HepG2 (cell line): ENCODE data around the gene KCTD19. TPM values are rescaled to one million over a fixed set of nuclear protein-coding genes. Genes with fewer than 3 reads are reported as not detected.

Experiments
- ATAC-seq: fragments of 200-7000 bp; cut with Tn5 transposase; 3 replicates; pipeline ENCODE4 v1.9.1; 2020; ENCODE audit warnings: mild to moderate bottlenecking, moderate library complexity
- BruUV-seq: library from RNA; stranded (reverse); fragments of 400-500 nt; replicated peaks from 2 replicates; lab custom pipeline; 2021; lab: Mats Ljungman, UMichigan
- CTCF ChIA-PET: fragments of 300-600 bp; formaldehyde crosslinking; extraction: SDS; loops from one replicate; lab custom pipeline; 2021; ENCODE audit warnings: low total read pairs, inconsistent platforms, low intra/inter-chr PET ratio; lab: Yijun Ruan, JAX
- POLR2A ChIA-PET: fragments of 350-600 bp; sonication (Branson Sonifier 250); formaldehyde crosslinking; loops from one replicate; lab custom pipeline; 2020; ENCODE audit warnings: antibody characterized with exemption, inconsistent platforms; lab: Yijun Ruan, JAX
- DNase-seq: peaks from one replicate; pipeline ENCODE4 v3.0.0-alpha.2; 2015; ENCODE audit warnings: low spot score
- FAIRE-seq: peaks from 3 replicates; lab custom pipeline; 2011; peaks lifted over from hg19 to GRCh38; lab: Jason Lieb, UNC
- H2AFZ ChIP-seq: one replicate; pipeline ENCODE4 v1.6.1; 2011; ENCODE audit warnings: low read length, inconsistent platforms
- H3K27ac ChIP-seq: fragments of 300-600 bp; 3 replicates; pipeline ENCODE4 v1.8.0; 2011; ENCODE audit warnings: mixed run types, mild to moderate bottlenecking, mixed read lengths, low read length, inconsistent platforms; ENCODE audit not compliant: insufficient read depth; ENCODE audit errors: extremely low read length
- H3K27me3 ChIP-seq, 2 experiments: fragments of 200-600 bp in 1 of 2; 2 replicates in 1 of 2; 3 replicates in 1 of 2; pipeline versions ENCODE4 v1.6.0 to v1.8.0; 2011; ENCODE audit warnings: low read length in 2 of 2, mild to moderate bottlenecking in 2 of 2, moderate library complexity in 2 of 2, inconsistent platforms in 1 of 2; ENCODE audit not compliant: insufficient read depth in 2 of 2, control insufficient read depth in 1 of 2
- H3K36me3 ChIP-seq, 2 experiments: fragments of 200-600 bp in 1 of 2; replicated peaks in 1 of 2; 2 replicates in 1 of 2; 3 replicates in 1 of 2; pipeline versions ENCODE4 v1.5.1 to v1.8.0; 2011; ENCODE audit warnings: low read length in 2 of 2, inconsistent platforms in 1 of 2; ENCODE audit not compliant: insufficient read depth in 2 of 2, control insufficient read depth in 1 of 2
- H3K4me1 ChIP-seq: 2 replicates; pipeline ENCODE4 v1.5.1; 2012; ENCODE audit warnings: low read length, inconsistent platforms; ENCODE audit not compliant: insufficient read depth
- H3K4me2 ChIP-seq: 2 replicates; pipeline ENCODE4 v1.6.0; 2011; ENCODE audit warnings: low read depth, low read length, inconsistent platforms
- H3K4me3 ChIP-seq, 3 experiments: fragments of 200-600 bp in 1 of 3; sonication (generic), shearing (Covaris generic) in 1 of 3; replicated peaks in 1 of 3; 2 replicates each; pipeline ENCODE4 v1.5.1; 2011 to 2016; ENCODE audit warnings: low read length in 3 of 3, inconsistent platforms in 2 of 3, low read depth in 2 of 3, mild to moderate bottlenecking in 2 of 3, control low read depth in 1 of 3, mixed read lengths in 1 of 3; ENCODE audit not compliant: insufficient read depth in 1 of 3
- H3K79me2 ChIP-seq: one replicate; pipeline ENCODE4 v1.6.1; 2011; ENCODE audit warnings: low read length, inconsistent platforms; ENCODE audit not compliant: insufficient read depth
- H3K9ac ChIP-seq: 2 replicates; pipeline ENCODE4 v1.6.0; 2011; ENCODE audit warnings: mild to moderate bottlenecking, low read depth, low read length, inconsistent platforms; ENCODE audit not compliant: insufficient read depth
- H3K9me3 ChIP-seq: 2 replicates; pipeline ENCODE4 v1.5.1; 2012; ENCODE audit warnings: mild to moderate bottlenecking, low read length
- H4K20me1 ChIP-seq: 2 replicates; pipeline ENCODE4 v1.6.0; 2011; ENCODE audit warnings: inconsistent platforms, mild to moderate bottlenecking, low read length, moderate library complexity; ENCODE audit not compliant: insufficient read depth
- ATF1 ChIP-seq: IDR thresholded peaks from 2 replicates; pipeline ENCODE4 v1.6.1; 2016; ENCODE audit warnings: mild to moderate bottlenecking, control low read depth
- FLYWCH1 ChIP-seq: sonication (generic); formaldehyde crosslinking; IDR thresholded peaks from 2 replicates; pipeline ENCODE4 v1.8.1; 2023; ENCODE audit warnings: mild to moderate bottlenecking, missing genetic modification reagents
- FOXO1 ChIP-seq: sonication (generic); formaldehyde crosslinking; IDR thresholded peaks from 2 replicates; pipeline ENCODE4 v1.4.0; 2020; ENCODE audit warnings: missing genetic modification reagents
- NONO ChIP-seq, 2 experiments: fragments of 450-650 bp in 1 of 2; sonication (generic) in 1 of 2; formaldehyde crosslinking in 1 of 2; IDR thresholded peaks in 1 of 2; conservative IDR thresholded peaks in 1 of 2; 2 replicates each; pipeline versions ENCODE4 v1.6.1 to v1.8.0; 2017 to 2022; ENCODE audit warnings: mild to moderate bottlenecking in 1 of 2, missing genetic modification reagents in 1 of 2, moderate library complexity in 1 of 2
- NPAS2 ChIP-seq: sonication (generic); formaldehyde crosslinking; IDR thresholded peaks from 2 replicates; pipeline ENCODE4 v1.8.0; 2022; ENCODE audit warnings: mild to moderate bottlenecking, missing genetic modification reagents, borderline replicate concordance
- POLR2G ChIP-seq: fragments of 200-400 bp; formaldehyde crosslinking; IDR thresholded peaks from 2 replicates; pipeline ENCODE4 v1.6.1; 2018; ENCODE audit warnings: mild to moderate bottlenecking, low read depth, low read length, moderate library complexity
- STAT5B ChIP-seq: sonication (generic); formaldehyde crosslinking; IDR thresholded peaks from 2 replicates; pipeline ENCODE4 v1.4.0; 2020; ENCODE audit warnings: missing genetic modification reagents
- ZFP82 ChIP-seq: sonication (generic); formaldehyde crosslinking; IDR thresholded peaks from 2 replicates; pipeline ENCODE4 v1.5.1; 2020; ENCODE audit warnings: mild to moderate bottlenecking, missing genetic modification reagents, borderline replicate concordance
- ZNF10 ChIP-seq: sonication (generic); formaldehyde crosslinking; IDR thresholded peaks from 2 replicates; pipeline ENCODE4 v1.4.0; 2020; ENCODE audit warnings: mild to moderate bottlenecking, low read depth, missing genetic modification reagents, borderline replicate concordance
- ZNF589 ChIP-seq: sonication (generic); formaldehyde crosslinking; conservative IDR thresholded peaks from 2 replicates; pipeline ENCODE4 v1.8.0; 2022; ENCODE audit warnings: mild to moderate bottlenecking, moderate library complexity, missing genetic modification reagents
- ZNF773 ChIP-seq: sonication (generic); formaldehyde crosslinking; IDR thresholded peaks from 2 replicates; pipeline ENCODE4 v1.4.0; 2020; ENCODE audit warnings: missing genetic modification reagents, borderline replicate concordance
- ZSCAN29 ChIP-seq: sonication (generic); formaldehyde crosslinking; conservative IDR thresholded peaks from 2 replicates; pipeline ENCODE4 v1.4.0; 2020; ENCODE audit warnings: mild to moderate bottlenecking, missing genetic modification reagents
- WGBS: methylation state at CpG from one replicate; pipeline ENCODE4 v1.1.6; 2017; ENCODE audit warnings: low lambda C conversion rate; 5-methylcytosine and 5-hydroxymethylcytosine counted together
- in situ Hi-C: cut with HindIII; loops from 2 replicates; pipeline ENCODE4 v1.10.0; 2017; ENCODE audit warnings: low pct_unique_long_range_greater_than_20kb; ENCODE audit not compliant: extremely low pct_ligation_motif_present
- intact Hi-C: fragments of 100-400 bp; cut with micrococcal nuclease; formaldehyde crosslinking; loops from one replicate; pipeline ENCODE4 v1.10.0; 2022; ENCODE audit not compliant: unreplicated experiment
- polyA plus RNA-seq, 8 experiments: library from polyadenylated mRNA; depleted of rRNA in 3 of 8; stranded (reverse) in 7 of 8; unstranded in 1 of 8; fragments of >200 nt; fragmentation: Illumina TruSeq in 4 of 8; extraction: Trizol in 4 of 8; gene quantifications; 2 replicates each; pipeline versions ENCODE4 v1.2.1 to v1.2.3, GENCODE V29; 2011 to 2016; ENCODE audit warnings: low read depth in 4 of 8, missing spikeins in 1 of 8, mixed read lengths in 1 of 8; ENCODE audit not compliant: insufficient read depth in 1 of 8
- total RNA-seq, 5 experiments: library from RNA; depleted of rRNA; stranded (reverse); fragments of >200 nt; fragmentation: Illumina TruSeq; extraction: Trizol; gene quantifications; 2 replicates each; pipeline ENCODE4 v1.2.3, GENCODE V29; 2016; ENCODE audit warnings: low read depth in 1 of 5
- TF ChIP-seq, protein P1 (sequence below): sonication (generic); formaldehyde crosslinking; IDR thresholded peaks from 2 replicates; pipeline ENCODE4 v1.5.0; 2020; ENCODE audit warnings: missing genetic modification reagents, mild to moderate bottlenecking, borderline replicate concordance
- TF ChIP-seq, protein P2 (sequence below): sonication (generic); formaldehyde crosslinking; IDR thresholded peaks from 2 replicates; pipeline ENCODE4 v1.5.0; 2020; ENCODE audit warnings: mild to moderate bottlenecking, missing genetic modification reagents, moderate library complexity
- TF ChIP-seq, protein P3 (sequence below): sonication (generic); formaldehyde crosslinking; IDR thresholded peaks from 2 replicates; pipeline ENCODE4 v1.9.0; 2021; ENCODE audit warnings: missing genetic modification reagents, borderline replicate concordance

KCTD19 gene
- total and polyA plus RNA-seq, 2 of the 13 experiments (the other 11 are each of a cell fraction or from before 2014, with no cell fraction given) = not detected

DNA sequence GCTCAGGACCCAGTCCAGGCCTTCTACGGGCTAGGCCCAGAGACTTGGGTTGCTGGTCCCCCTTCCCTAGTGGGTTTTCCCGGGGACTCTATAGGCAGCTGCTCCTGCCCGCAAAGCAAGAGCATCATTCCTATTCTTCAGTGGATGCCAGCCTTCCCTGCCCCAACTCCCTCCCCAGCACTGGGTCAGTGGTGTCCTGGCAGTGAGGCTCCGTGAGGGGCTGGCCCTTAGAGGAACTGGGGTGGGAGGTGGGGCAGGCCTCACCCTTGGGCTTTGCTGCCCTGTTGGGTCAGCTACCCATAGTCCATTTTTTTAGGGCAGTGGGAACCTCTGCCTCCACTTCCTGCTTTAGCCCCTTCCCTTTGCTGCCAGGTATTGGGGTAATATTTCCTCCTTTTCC is 55.1 kb downstream of the KCTD19 start (continued):
- TF ChIP-seq ZFP82 (CRISPR knock-in tag) (no peak), ZSCAN29 (CRISPR knock-in tag) (no peak), NONO (IDR thresholded peaks at IDR 0.05) (no peak), NONO (CRISPR knock-in tag; conservative IDR thresholded peaks at IDR 0.05) (0 out of 2 replicates have a peak, but pooled peaks have one; percentile 4), POLR2G (peak; percentile 55), ATF1 (CRISPR knock-in tag) (no peak), ZNF10 (CRISPR knock-in tag) (no peak), ZNF773 (CRISPR knock-in tag) (no peak)
- TF ChIP-seq, protein P1, sequence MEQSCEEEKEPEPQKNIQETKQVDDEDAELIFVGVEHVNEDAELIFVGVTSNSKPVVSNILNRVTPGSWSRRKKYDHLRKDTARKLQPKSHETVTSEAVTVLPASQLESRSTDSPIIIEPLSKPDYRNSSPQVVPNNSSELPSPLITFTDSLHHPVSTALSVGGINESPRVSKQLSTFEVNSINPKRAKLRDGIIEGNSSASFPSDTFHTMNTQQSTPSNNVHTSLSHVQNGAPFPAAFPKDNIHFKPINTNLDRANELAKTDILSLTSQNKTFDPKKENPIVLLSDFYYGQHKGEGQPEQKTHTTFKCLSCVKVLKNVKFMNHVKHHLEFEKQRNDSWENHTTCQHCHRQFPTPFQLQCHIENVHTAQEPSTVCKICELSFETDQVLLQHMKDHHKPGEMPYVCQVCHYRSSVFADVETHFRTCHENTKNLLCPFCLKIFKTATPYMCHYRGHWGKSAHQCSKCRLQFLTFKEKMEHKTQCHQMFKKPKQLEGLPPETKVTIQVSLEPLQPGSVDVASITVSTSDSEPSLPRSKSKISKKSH (CRISPR knock-in tag) = no peak
- TF ChIP-seq, protein P2, sequence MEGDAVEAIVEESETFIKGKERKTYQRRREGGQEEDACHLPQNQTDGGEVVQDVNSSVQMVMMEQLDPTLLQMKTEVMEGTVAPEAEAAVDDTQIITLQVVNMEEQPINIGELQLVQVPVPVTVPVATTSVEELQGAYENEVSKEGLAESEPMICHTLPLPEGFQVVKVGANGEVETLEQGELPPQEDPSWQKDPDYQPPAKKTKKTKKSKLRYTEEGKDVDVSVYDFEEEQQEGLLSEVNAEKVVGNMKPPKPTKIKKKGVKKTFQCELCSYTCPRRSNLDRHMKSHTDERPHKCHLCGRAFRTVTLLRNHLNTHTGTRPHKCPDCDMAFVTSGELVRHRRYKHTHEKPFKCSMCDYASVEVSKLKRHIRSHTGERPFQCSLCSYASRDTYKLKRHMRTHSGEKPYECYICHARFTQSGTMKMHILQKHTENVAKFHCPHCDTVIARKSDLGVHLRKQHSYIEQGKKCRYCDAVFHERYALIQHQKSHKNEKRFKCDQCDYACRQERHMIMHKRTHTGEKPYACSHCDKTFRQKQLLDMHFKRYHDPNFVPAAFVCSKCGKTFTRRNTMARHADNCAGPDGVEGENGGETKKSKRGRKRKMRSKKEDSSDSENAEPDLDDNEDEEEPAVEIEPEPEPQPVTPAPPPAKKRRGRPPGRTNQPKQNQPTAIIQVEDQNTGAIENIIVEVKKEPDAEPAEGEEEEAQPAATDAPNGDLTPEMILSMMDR (CRISPR knock-in tag) = no peak

DNA sequence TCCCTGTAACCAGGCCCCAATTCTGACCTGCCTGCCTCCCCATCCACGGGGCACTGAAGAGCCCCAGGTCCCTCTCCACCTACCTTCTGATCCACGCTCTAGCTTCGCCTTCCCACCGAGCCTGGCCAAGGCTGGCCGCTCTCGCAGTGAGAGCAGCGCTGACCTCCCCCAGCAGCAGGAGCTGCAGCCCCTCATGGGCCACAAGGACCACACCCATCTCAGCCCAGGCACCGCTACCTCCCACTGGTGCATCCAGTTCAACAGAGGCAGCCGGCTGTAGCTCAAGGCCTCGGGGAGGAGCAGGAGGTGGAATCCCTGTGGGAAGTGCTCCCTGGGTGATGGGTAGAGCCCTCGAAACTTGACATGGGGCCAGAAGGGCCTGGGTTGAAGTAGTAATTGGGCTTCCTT is 55.6 kb downstream of the KCTD19 start:
- FAIRE-seq (no peak), DNase-seq (no peak), ATAC-seq (peak; percentile 22)
- ChIA-PET CTCF (no interaction called here), POLR2A (interaction anchor here (0.9 to 2.6 kb wide), 4 partner anchors 10 to 61 kb away, joined by 3 to 13 read pairs (median 3); partner anchors contain the start of genes FHOD1, SLC9A5 and TMEM208)
- Histone ChIP-seq H3K9me3 (no peaks in the 10 kb centered on the region), H3K79me2 (no peaks in the 10 kb centered on the region), H3K9ac (no peak overlapping the region), H2AFZ (no peak overlapping the region), H3K4me1 (no peaks in the 10 kb centered on the region), H3K27me3 (peaks cover 0 to 6% of the 10 kb centered on the region in 2 experiments; a peak in 3 of 5 replicates), H3K36me3 (peaks cover 0 to 1% of the 10 kb centered on the region in 2 experiments; a peak in 1 of 5 replicates), H3K4me2 (no peak overlapping the region), H4K20me1 (no peaks in the 10 kb centered on the region; the same call in 1 of the 2 replicates), H3K4me3 (no peak overlapping the region), H3K27ac (no peak overlapping the region)
- in situ Hi-C loops (no loop called here), intact Hi-C loops (no loop called here)
- BruUV-seq = no TSS peak
- 89% methylated on average over 10 of the region's 11 CpGs for WGBS
- TF ChIP-seq NPAS2 (CRISPR knock-in tag) (no peak), ZNF589 (no peak), FLYWCH1 (CRISPR knock-in tag) (no peak), FOXO1 (CRISPR knock-in tag) (no peak), STAT5B (no peak)
- TF ChIP-seq, protein P3, sequence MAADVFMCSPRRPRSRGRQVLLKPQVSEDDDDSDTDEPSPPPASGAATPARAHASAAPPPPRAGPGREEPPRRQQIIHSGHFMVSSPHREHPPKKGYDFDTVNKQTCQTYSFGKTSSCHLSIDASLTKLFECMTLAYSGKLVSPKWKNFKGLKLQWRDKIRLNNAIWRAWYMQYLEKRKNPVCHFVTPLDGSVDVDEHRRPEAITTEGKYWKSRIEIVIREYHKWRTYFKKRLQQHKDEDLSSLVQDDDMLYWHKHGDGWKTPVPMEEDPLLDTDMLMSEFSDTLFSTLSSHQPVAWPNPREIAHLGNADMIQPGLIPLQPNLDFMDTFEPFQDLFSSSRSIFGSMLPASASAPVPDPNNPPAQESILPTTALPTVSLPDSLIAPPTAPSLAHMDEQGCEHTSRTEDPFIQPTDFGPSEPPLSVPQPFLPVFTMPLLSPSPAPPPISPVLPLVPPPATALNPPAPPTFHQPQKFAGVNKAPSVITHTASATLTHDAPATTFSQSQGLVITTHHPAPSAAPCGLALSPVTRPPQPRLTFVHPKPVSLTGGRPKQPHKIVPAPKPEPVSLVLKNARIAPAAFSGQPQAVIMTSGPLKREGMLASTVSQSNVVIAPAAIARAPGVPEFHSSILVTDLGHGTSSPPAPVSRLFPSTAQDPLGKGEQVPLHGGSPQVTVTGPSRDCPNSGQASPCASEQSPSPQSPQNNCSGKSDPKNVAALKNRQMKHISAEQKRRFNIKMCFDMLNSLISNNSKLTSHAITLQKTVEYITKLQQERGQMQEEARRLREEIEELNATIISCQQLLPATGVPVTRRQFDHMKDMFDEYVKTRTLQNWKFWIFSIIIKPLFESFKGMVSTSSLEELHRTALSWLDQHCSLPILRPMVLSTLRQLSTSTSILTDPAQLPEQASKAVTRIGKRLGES = no peak
